ENCODE measurements around the gene STING1. TPM values are rescaled to one million over a fixed set of nuclear protein-coding genes. Genes with fewer than 3 reads are reported as not detected.

STING1 gene
- total and polyA plus RNA-seq, 7 donors = 4.4 to 13.2 (median 7.1) TPM

GRCh38 chr5:139473565-139473964, 9.0 kb downstream of the STING1 start:
- ATAC-seq (no peak), DNase-seq (no peak)
- no peaks in the 10 kb centered on the region for H3K27me3 ChIP-seq (ENCODE audit: insufficient read depth in 3 of 3, low read length in 2 of 3)
- no peaks in the 10 kb centered on the region for H3K9me3 ChIP-seq
- intact Hi-C loops (cut with DNase I) = no loop called here
- no peak overlapping the region for H3K4me3 ChIP-seq
- no peak overlapping the region for H3K27ac ChIP-seq
- peaks cover 11% of the 10 kb centered on the region for H3K4me1 ChIP-seq
- no peak for TF ChIP-seq CTCF (IDR thresholded peaks at IDR 0.05)
- H3K36me3 ChIP-seq (ENCODE audit: insufficient read depth in 1 of 2, low read depth in 1 of 2) = peaks cover 0 to 8% of the 10 kb centered on the region in 2 donors
- 64 to 87% (median 85%) methylated on average over 2 of the region's 2 CpGs for WGBS, 3 donors

- Histone ChIP-seq H3K4me3 (no peak overlapping the region), H3K9me3 (no peaks in the 10 kb centered on the region), H3K4me1 (peaks cover 11% of the 10 kb centered on the region), H3K36me3 (ENCODE audit: insufficient read depth in 1 of 2, low read depth in 1 of 2) (peaks cover 0 to 4% of the 10 kb centered on the region in 2 donors), H3K27me3 (ENCODE audit: insufficient read depth in 3 of 3, low read length in 2 of 3) (no peaks in the 10 kb centered on the region), H3K27ac (no peak overlapping the region)
- WGBS, 3 donors = 75 to 82% (median 81%) methylated on average over 8 of the region's 8 CpGs
- no peak for ATAC-seq
- DNase-seq = no peak
- intact Hi-C loops (cut with DNase I) = no loop called here
- no peak for TF ChIP-seq CTCF (IDR thresholded peaks at IDR 0.05)
Measured at GRCh38 chr5:139473105-139473504, 9.5 kb downstream of the STING1 start.

GRCh38 chr5:139472386-139473030, 10.1 kb downstream of the STING1 start:
- H3K27me3 ChIP-seq (ENCODE audit: insufficient read depth in 3 of 3, low read length in 2 of 3) = no peaks in the 10 kb centered on the region
- intact Hi-C loops (cut with DNase I) = no loop called here
- no peaks in the 10 kb centered on the region for H3K9me3 ChIP-seq
- ATAC-seq (no peak), DNase-seq (no peak)
- TF ChIP-seq CTCF (IDR thresholded peaks at IDR 0.05) = no peak
- WGBS, 3 donors = 83 to 88% (median 84%) methylated on average over 15 of the region's 15 CpGs
- no peak overlapping the region for H3K4me3 ChIP-seq
- H3K4me1 ChIP-seq = peaks cover 11% of the 10 kb centered on the region
- no peak overlapping the region for H3K27ac ChIP-seq
- H3K36me3 ChIP-seq (ENCODE audit: insufficient read depth in 1 of 2, low read depth in 1 of 2) = peaks cover 0 to 3% of the 10 kb centered on the region in 2 donors

- WGBS, 3 donors = 71 to 87% (median 73%) methylated on average over 8 to 9 of the region's 9 CpGs
- intact Hi-C loops (cut with DNase I) = no loop called here
- DNase-seq (no peak), ATAC-seq (no peak)
- H3K36me3 ChIP-seq (ENCODE audit: insufficient read depth in 1 of 2, low read depth in 1 of 2) = peaks cover 0 to 1% of the 10 kb centered on the region in 2 donors
- peaks cover 11% of the 10 kb centered on the region for H3K4me1 ChIP-seq
- H3K27me3 ChIP-seq (ENCODE audit: insufficient read depth in 3 of 3, low read length in 2 of 3) = no peaks in the 10 kb centered on the region
- no peaks in the 10 kb centered on the region for H3K9me3 ChIP-seq
- TF ChIP-seq CTCF (IDR thresholded peaks at IDR 0.05) = no peak
- H3K27ac ChIP-seq = no peak within 1 kb of the TSS
- H3K4me3 ChIP-seq = no peak within 1 kb of the TSS
Measured at GRCh38 chr5:139470821-139471300, 11.7 kb downstream of the STING1 start, which contains the start of gene SMIM33. Gene SMIM33, plus strand, starts transcription at chr5:139471004. Its CDS starts 118 bp downstream, at chr5:139471122.
